Eye (tissue), 1 donor: ENCODE data around the gene OR4S1.
"Not testable (repeated sequence)": the region's sequence is repeated elsewhere in the genome, so short reads cannot be mapped to it uniquely, and the experiment has no call there.

Source experiments
- DNase-seq: peaks from one replicate; pipeline ENCODE4 v3.0.0-alpha.2; 2015

Gene OR4S1

DNA sequence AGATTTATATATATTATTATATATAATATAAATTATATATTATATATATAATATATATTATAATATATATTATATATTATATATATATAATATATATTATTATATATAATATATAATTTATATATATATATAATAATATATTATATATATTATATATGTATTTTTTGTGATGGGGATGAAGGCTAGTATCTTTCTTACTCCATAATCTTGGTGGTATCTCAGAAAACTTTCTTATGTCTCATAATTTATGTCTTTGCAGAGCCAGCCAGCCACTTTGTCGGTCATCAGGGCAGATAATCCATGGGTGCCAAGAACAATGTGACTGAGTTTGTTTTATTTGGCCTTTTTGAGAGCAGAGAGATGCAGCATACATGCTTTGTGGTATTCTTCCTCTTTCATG is at the start of gene OR4S1:
Gene OR4S1 (plus strand): TSS at position 301 of the 400 bp plus-strand sequence. CDS start 0 bp downstream, at position 301.
- DNase-seq = no peak

DNA sequence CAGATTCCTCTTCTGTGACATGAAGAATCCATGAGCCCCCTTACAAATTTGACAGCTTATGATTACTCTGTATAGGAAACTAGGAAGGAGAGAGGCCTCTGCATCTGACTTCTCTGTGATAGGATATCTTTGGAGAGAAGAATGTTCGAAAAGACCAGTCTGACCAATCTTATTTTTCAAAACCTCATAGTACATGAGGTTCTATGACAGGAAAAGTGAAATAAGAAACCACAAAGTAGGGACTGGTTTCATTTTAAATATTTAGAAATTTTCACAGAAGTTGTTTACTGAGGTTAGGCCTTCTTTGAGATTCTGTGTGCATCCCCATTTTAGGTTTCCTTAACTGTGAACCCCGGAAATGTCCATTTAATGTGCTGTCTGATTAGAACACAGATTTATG is 44.4 kb upstream of the OR4S1 start:
- no peak for DNase-seq

DNA sequence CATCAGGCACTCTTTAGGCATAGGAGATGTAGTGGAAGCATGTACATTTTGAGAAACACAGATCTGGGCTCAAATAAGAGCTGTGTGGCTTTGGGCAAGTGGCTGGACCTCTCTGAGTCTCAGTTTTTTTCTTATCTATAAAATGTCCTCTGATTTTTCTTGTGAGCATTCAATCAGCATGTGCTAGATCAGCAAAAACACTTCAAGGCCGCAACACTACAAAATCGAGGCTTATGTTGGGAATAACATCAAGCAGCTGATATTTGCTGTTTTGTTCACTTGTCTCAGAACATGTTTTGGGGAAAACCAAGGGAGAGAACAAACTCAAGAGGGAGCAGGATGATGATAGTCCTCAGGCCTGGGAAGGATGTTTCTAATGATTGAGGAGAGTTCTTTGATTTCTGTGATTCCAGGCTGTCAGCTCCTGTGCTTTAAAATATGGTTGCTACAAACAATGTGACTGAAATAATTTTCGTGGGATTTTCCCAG is 42.6 kb upstream of the OR4S1 start, which contains the start of gene OR4X1:
Gene OR4X1 (plus strand): TSS at position 439 of the 489 bp plus-strand sequence. CDS start 0 bp downstream, at position 439.
- DNase-seq = no peak

DNA sequence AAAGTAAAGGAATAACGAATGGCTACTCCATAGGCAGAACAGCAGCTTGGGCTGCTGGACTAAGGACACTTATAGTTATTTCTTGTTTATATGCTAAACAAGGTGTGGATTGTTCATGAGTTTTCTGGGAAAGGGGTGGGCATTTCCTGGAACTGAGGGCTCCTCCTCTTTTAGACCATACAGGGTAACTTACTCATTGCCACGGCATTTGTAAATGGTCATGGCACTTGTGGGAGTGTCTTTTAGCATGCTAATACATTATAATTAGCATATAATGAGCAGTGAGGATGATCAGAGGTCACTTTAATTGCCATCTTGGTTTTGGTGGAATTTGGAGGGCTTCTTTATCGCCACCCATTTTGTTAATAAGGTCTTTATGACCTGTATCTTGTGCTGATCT is 35.4 kb upstream of the OR4S1 start:
- DNase-seq = no peak

GRCh38 chr11:48272606-48273005 is 33.4 kb upstream of the OR4S1 start:
- DNase-seq = no peak

DNA sequence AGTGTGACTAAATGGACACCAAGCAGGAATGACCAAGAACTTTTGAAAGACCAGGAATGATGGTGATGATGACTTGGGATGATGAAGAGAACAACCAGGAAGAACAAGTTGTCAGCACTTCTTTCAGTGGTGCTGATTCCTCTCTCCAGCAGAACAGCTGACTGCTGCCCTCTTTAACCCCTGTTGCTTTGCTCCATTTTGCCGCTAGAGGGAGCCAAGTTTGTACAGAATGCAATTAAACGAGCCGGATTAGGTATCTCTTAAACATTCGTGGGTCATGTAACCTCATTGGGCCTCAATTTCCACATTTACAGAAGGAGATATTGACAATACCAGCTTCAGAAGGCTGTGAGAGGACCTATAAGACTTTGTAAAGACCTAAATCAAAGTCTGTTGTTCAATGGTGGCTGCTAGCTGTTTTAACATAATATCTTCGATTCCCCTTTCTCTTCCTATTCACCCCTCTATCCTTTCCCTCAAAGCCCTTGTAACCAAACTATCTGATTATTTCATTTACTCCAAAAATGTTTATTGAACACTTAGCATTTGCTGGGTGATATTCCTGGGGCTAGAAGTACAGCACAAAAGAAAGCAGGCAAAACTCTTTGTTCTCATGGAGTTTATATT is 1.9 kb downstream of the OR4S1 start:
- peak; percentile 44 for DNase-seq

- not testable (repeated sequence) for DNase-seq
Measured at GRCh38 chr11:48313590-48313989, 7.6 kb downstream of the OR4S1 start.

- DNase-seq = not testable (repeated sequence)
Measured at GRCh38 chr11:48319813-48320212, 13.8 kb downstream of the OR4S1 start.

DNA sequence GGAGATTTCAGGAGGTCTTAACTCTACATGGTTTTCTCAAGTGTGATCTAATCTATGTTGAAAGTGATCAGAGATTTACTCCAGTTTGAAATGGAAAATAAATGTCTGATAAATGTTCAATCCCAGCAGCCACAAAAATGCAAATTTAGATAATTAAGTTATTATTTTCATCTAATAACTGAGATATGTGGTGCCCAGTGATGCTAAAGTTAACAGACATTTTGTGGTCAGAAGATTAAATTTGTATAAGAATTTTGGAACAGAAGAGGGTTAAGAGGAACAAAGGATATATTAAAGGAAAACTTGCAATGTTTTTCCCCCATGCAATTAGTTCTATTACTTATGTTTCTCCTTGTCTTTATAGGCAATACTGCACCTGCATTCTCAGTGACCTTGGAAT is 18.6 kb downstream of the OR4S1 start, which contains the start of gene OR4C3:
Gene OR4C3 (plus strand): TSS at position 301 of the 400 bp plus-strand sequence. CDS start 102 bp downstream, outside the sequence.
- DNase-seq = not testable (repeated sequence)

GRCh38 chr11:48341466-48341865 is 35.4 kb downstream of the OR4S1 start:
- no peak for DNase-seq

- DNase-seq = not testable (repeated sequence)
Measured at GRCh38 chr11:48342505-48342904, 36.5 kb downstream of the OR4S1 start.

- not testable (repeated sequence) for DNase-seq
Measured at GRCh38 chr11:48346286-48346685, 40.3 kb downstream of the OR4S1 start.

DNA sequence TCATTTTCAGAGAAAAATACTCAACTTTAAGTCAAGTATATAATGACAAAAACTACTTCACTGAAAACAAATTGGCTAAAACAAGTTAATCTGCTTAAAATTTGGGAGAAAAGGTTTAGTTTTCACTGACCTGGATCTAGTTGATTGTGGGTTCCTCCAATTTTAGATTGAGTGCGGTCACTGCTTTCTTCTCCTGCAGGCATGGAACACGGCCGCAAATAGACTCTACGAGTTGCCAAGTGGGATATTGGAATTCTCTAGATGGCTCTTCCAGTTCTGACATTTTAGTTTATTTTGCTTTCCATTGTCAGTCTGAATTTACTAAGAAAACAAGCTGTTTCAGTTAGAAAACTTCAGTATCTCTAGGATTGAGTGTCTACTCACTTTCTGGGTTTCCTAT is 48.0 kb downstream of the OR4S1 start:
- no peak for DNase-seq

GRCh38 chr11:48354677-48355076 is 48.7 kb downstream of the OR4S1 start:
- DNase-seq = no peak
